Skeletal muscle satellite cell (primary cell): ENCODE data around the gene TSPAN18.

Experiments
- H3K27me3 ChIP-seq: 2 replicates; pipeline ENCODE4 v1.7.0; 2013; ENCODE audit warnings: low read length; ENCODE audit not compliant: control insufficient read depth, insufficient read depth
- H3K36me3 ChIP-seq: 2 replicates; pipeline ENCODE4 v1.7.0; 2013; ENCODE audit warnings: mild to moderate bottlenecking, control low read depth, low read length; ENCODE audit not compliant: insufficient read depth
- H3K4me1 ChIP-seq: 2 replicates; pipeline ENCODE4 v1.7.0; 2013; ENCODE audit warnings: low read length; ENCODE audit not compliant: control insufficient read depth, insufficient read depth
- H3K4me2 ChIP-seq: 2 replicates; pipeline ENCODE4 v1.7.0; 2013; ENCODE audit warnings: mild to moderate bottlenecking, low read length
- H3K4me3 ChIP-seq: 2 replicates; pipeline ENCODE4 v1.7.0; 2013; ENCODE audit warnings: low read length
- H3K9ac ChIP-seq: 2 replicates; pipeline ENCODE4 v1.7.0; 2013; ENCODE audit warnings: mild to moderate bottlenecking, low read depth, low read length, moderate library complexity
- H3K9me3 ChIP-seq: replicated peaks from 2 replicates; pipeline ENCODE4 v1.7.0; 2013; ENCODE audit warnings: mild to moderate bottlenecking, control low read depth, low read length

The TSPAN18 gene

DNA sequence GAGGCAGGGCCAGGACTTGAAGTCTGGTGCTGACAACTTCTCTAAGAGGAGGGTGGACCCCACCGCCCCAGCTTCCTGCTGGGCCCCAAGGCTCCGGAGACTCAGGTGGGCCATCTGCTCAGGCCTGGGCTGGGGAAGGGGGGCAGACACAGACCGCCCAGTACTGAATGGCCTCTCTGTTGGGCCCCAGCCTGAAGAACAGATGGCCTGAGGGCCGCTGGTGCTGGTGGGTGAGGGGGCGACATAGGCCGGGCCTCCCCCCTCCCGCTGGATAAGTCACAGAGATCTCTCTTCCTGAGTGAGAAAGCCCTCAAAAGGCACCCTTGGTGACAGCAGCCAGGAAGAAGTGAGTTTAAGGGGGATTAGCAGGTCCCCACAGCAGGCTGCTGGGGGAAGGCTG lies 236.4 kb downstream of the TSPAN18 start:
- H3K9me3 ChIP-seq = no peaks in the 10 kb centered on the region
- H3K4me3 ChIP-seq = no peak overlapping the region
- no peak overlapping the region for H3K4me2 ChIP-seq
- H3K27me3 ChIP-seq = peaks cover 33% of the 10 kb centered on the region
- H3K9ac ChIP-seq = no peak overlapping the region
- H3K36me3 ChIP-seq = no peaks in the 10 kb centered on the region
- H3K4me1 ChIP-seq = no peaks in the 10 kb centered on the region

DNA sequence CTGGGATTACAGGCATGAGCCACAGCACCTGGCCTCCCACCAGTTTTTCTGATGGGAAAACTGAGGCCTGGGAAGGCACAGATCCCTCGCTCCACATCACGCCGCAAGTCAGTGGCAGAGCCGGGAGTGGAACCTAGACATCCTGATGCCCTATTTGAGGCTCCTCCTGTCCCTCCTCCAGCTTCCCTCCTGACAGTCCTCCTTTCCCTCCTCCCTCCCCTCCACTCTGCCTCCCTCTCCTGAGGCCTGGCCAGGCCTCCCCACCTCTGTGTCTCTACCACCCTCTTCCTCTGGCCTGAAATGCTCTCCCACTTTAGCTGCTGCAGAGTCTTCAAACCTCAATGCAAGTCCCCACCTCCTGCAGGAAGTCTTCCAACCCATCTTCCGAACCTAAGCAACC lies 237.2 kb downstream of the TSPAN18 start:
- Histone ChIP-seq H3K27me3 (peaks cover 26% of the 10 kb centered on the region), H3K9ac (no peak overlapping the region), H3K4me2 (no peak overlapping the region), H3K9me3 (no peaks in the 10 kb centered on the region), H3K36me3 (no peaks in the 10 kb centered on the region), H3K4me1 (no peaks in the 10 kb centered on the region), H3K4me3 (no peak overlapping the region)

DNA sequence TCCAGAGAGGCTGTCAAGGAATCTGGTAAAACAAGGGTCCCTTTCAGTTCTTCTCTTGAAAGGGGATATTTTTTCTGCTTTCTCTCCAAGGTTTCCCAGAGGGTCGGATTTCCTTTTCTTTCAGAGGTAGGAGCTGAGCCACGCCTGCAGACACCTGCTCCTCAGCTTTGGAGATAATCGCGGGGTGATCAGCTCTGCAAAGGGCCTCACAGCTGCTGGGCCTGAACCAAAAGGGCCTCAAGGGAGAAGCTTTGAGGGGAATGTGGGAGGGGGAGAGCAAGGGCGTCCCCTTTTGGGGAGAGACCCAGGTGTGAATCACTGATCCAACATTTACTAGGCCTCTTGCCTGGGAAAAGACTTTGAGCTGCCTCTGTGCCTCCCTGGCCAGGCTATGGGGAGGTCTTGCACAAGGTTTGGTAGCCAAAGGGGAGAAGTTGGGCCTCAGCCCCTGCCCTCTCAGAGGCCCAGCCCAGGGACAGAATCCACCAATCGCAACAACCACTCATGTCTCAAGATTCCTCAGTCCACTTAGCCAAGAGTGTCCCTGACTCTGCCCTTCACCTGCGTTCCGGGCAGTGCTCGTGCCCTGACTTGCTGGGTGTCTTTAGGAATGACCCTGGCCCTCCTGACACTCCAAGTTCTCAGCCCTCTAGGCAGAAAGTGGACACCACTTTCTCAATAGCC lies 237.9 kb downstream of the TSPAN18 start:
- Histone ChIP-seq H3K4me2 (no peak overlapping the region), H3K27me3 (peaks cover 30% of the 10 kb centered on the region), H3K36me3 (no peaks in the 10 kb centered on the region), H3K4me3 (no peak overlapping the region), H3K4me1 (no peaks in the 10 kb centered on the region), H3K9me3 (no peaks in the 10 kb centered on the region), H3K9ac (no peak overlapping the region)

DNA sequence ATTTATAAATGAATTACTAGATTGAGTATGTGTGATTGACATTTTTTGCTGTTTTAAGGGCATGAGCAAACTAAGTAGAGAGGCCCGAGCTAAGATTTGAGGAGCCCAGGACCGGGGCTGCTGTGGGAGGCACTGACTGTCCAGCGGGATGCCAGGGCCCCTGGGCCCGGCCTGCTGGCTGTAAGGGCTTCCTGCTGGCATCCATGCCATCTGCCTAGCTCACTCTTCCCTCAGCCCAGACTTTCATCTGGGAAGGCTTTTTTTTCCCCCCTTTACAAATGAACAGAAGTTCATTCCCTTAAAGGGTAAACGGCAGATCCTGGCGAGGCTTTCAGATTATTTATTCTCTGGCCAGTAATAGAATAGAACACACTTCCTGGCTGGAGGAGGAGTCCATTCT lies 239.9 kb downstream of the TSPAN18 start:
- Histone ChIP-seq H3K4me3 (no peak overlapping the region), H3K9me3 (no peaks in the 10 kb centered on the region), H3K36me3 (no peaks in the 10 kb centered on the region), H3K27me3 (peaks cover 39% of the 10 kb centered on the region), H3K4me2 (no peak overlapping the region), H3K4me1 (no peaks in the 10 kb centered on the region), H3K9ac (no peak overlapping the region)

DNA sequence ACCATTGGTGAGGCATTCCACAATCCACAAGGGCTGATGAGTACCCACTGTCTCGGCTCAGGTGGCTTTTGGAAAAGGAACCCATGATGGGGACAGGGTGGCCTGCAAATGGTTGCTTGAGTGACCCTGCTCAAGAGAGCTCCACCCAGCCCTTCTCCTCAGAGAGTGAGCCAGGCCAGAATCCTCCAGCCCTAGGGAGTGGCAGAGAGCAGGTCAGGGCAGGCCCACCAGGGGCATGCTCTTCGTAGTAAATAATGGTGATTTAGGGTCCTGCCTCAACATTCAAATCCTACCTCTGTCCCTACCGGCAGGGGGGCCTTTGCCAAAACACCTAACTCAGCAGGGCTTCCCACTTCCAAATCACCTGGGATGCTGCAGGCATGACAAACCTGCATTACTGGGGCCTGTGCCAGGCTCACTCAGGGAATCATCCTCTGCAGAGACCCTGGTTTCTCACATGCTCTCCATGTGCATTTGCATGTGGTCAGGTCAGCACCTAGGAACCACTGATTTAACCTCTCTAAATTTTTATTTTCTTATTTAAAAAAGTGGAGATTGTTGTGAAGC lies 241.3 kb downstream of the TSPAN18 start:
- Histone ChIP-seq H3K4me1 (no peaks in the 10 kb centered on the region), H3K4me2 (no peak overlapping the region), H3K36me3 (no peaks in the 10 kb centered on the region), H3K9ac (no peak overlapping the region), H3K9me3 (no peaks in the 10 kb centered on the region), H3K27me3 (peaks cover 51% of the 10 kb centered on the region), H3K4me3 (no peak overlapping the region)

DNA sequence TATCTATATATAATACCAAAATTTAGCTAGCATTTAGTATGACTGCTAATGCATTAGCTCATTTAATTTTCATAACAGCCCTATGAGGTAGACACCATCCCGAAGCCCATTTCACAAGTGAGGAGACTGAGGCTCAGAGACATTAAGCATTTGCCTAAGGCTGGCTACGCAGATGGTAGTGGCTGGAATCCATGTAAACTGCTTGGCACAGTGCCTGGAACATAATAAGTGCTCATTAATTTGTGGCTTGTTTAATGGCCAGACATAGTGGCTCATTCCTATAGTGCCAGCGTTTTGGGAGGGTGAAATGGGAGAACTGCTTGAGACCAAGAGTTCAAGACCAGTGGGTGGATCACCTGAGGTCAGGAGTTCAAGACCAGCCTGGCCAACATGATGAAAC lies 241.7 kb downstream of the TSPAN18 start:
- H3K27me3 ChIP-seq = peaks cover 55% of the 10 kb centered on the region
- no peaks in the 10 kb centered on the region for H3K36me3 ChIP-seq
- no peak overlapping the region for H3K9ac ChIP-seq
- H3K9me3 ChIP-seq = no peaks in the 10 kb centered on the region
- H3K4me2 ChIP-seq = no peak overlapping the region
- no peaks in the 10 kb centered on the region for H3K4me1 ChIP-seq
- no peak overlapping the region for H3K4me3 ChIP-seq

DNA sequence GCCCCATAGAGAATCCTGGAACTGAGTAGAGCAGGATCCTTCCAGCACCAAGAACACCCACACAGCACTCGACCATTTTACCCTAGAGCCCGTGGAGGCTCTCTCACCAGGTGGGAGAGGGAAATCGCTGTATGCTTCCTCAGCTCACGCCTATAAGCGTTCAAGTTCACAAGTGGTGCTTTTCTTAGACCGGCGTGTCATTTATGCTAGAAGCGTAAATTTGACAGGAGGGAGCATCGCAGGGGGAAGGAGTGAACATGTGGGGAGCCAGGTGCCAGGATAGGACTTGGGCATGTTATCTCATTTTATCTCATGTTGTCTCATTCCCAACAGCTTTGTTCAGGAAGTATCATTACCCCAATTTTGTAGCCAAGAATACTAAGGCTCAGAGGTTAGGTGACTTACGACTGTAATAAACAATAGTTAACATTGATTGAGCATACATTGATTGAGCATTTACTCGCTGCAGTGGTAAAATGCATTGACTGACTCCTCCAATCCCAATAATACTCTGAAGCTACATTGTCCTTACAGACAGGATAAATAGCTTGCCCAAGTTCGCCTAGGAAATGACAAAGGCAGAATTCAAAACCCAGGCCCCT lies 243.0 kb downstream of the TSPAN18 start:
- Histone ChIP-seq H3K36me3 (no peaks in the 10 kb centered on the region), H3K9ac (no peak overlapping the region), H3K9me3 (no peaks in the 10 kb centered on the region), H3K27me3 (peaks cover 52% of the 10 kb centered on the region), H3K4me3 (no peak overlapping the region), H3K4me2 (no peak overlapping the region), H3K4me1 (no peaks in the 10 kb centered on the region)

DNA sequence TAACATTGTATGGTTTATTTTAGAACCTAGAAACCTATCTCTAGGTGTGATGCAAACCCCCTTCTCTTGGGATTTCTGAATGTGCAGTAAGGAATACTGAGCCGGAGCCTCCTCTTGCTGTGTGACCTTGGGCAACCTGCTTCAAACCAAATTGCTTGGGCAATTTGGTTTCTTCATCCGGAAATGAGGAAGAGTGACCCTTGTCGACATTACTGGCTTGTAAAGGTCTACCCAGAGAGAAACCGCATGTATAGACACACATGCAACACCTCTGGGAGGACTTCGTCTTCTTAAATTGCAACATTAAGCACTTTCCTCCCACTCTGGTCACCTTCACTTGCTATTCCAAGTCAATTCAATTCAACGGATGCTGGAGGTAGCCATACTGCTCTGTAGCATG lies 243.5 kb downstream of the TSPAN18 start:
- H3K4me1 ChIP-seq = no peaks in the 10 kb centered on the region
- H3K4me2 ChIP-seq = no peak overlapping the region
- H3K27me3 ChIP-seq = peaks cover 49% of the 10 kb centered on the region
- no peak overlapping the region for H3K9ac ChIP-seq
- no peaks in the 10 kb centered on the region for H3K9me3 ChIP-seq
- H3K36me3 ChIP-seq = no peaks in the 10 kb centered on the region
- no peak overlapping the region for H3K4me3 ChIP-seq

DNA sequence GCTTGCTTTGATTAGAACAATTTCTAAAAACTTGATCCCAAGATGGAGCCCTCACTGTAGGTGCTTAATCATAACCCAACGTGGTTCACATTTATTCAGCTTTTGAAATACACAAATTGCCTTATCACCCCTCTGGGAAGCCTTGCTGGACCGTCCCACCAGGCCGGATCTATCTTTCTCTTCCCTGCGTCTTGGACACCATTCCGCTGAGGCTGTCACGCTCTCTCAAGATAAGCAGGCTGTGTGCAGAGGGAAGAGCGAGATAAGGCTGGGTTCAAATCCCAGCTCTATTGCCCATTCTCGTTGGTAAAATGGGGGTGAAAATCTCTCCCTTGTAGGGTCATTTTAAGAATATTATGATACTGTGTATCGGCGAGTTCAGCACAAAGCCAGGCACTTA lies 244.4 kb downstream of the TSPAN18 start:
- Histone ChIP-seq H3K4me1 (no peaks in the 10 kb centered on the region), H3K27me3 (peaks cover 45% of the 10 kb centered on the region), H3K9me3 (no peaks in the 10 kb centered on the region), H3K4me2 (no peak overlapping the region), H3K4me3 (no peak overlapping the region), H3K9ac (no peak overlapping the region), H3K36me3 (no peaks in the 10 kb centered on the region)

DNA sequence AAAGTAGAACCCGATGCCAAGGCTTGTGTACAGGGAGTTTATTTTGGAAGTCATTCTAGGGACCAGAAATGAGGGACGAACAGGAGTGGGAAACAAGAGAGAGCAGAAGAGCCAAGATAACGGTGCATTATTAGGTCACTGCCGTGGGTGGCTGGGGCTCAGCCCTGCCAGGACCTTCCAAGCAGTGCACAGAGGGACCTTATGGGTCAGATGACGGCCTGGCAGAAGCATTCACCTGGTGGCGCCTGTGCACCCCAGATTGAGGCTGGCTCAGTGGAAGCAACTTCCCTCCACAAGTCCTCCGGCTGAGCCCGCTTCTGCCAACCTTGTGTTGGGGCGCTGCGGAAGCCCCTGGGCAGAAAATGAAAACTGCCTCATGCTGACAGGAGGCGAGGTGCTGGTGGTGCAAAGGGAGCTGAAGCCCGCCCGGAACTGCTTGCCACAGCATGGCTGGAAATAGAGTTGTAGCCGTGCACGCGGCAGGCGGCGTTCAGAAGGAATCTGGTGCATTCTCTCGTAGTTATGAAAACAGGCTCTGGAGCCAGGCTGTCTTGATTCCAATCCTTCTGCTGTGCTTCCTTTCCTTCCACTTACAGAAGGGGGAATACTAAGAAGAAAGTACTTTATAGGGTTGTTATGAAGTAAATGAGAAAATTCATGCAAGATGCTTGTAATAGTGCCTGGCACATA lies 246.1 kb downstream of the TSPAN18 start:
- no peak overlapping the region for H3K4me3 ChIP-seq
- no peak overlapping the region for H3K9ac ChIP-seq
- no peaks in the 10 kb centered on the region for H3K36me3 ChIP-seq
- peaks cover 48% of the 10 kb centered on the region for H3K27me3 ChIP-seq
- H3K4me1 ChIP-seq = no peaks in the 10 kb centered on the region
- no peaks in the 10 kb centered on the region for H3K9me3 ChIP-seq
- H3K4me2 ChIP-seq = no peak overlapping the region

DNA sequence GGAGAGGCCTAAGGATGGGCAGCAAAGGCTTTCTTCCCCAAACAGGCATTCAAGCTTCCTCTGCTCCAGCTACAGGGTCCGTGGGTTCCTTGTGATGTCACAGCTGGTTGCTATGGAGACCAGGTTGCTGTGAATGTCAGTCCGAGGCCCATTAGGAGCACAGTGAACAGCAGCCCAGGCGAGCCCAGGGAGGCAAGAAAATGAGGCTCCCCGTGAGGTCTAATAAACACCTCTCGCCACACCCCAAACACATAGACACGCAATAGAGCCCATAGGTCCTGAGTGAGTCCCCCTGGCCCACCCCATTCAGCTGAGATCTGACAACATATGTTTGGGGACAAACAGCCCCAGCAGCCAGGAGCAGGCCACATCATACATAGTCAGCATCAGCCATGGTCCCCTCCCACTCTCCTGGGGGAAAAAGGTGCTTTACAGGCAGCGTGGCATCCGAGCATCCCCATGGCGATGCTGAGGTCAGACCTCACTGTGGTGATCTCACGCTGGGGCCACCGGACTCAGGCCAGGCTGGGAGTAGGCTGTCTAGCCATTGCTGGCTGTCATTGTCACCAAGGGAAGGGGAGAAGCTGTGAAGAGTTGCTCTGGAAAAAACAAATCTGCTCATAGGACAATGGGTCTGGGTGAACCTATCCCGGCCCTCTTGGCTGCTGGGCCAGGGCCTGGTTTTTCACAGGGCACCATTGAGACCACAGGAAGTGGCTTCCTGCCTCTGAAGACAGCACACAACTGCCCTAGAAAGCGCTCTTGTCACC lies 247.1 kb downstream of the TSPAN18 start:
- no peaks in the 10 kb centered on the region for H3K4me1 ChIP-seq
- no peaks in the 10 kb centered on the region for H3K36me3 ChIP-seq
- H3K9me3 ChIP-seq = no peaks in the 10 kb centered on the region
- H3K27me3 ChIP-seq = peaks cover 51% of the 10 kb centered on the region
- no peak overlapping the region for H3K4me3 ChIP-seq
- H3K4me2 ChIP-seq = no peak overlapping the region
- no peak overlapping the region for H3K9ac ChIP-seq
